H1 (cell line): ENCODE data around the gene MSMP. TPM values are rescaled to one million over a fixed set of nuclear protein-coding genes. Genes with fewer than 3 reads are reported as not detected.

ENCODE experiments used
- POLR2AphosphoS5 ChIP-seq: IDR thresholded peaks from 2 replicates; pipeline ENCODE4 v1.6.1; 2011; ENCODE audit warnings: low read depth, low read length
- RAD21 ChIP-seq, 2 experiments: IDR thresholded peaks in 1 of 2; conservative IDR thresholded peaks in 1 of 2; 2 replicates each; pipeline ENCODE4 v1.6.1; 2011; ENCODE audit warnings: low read depth in 2 of 2, low read length in 2 of 2, improper control_type of control experiment in 1 of 2, inconsistent platforms in 1 of 2, mild to moderate bottlenecking in 1 of 2, moderate library complexity in 1 of 2
- SAP30 ChIP-seq: fragments of 300-600 bp; sonication (generic); IDR thresholded peaks from 2 replicates; pipeline ENCODE4 v1.7.1; 2012; ENCODE audit warnings: low read length, moderate library complexity, mild to moderate bottlenecking, inconsistent platforms; ENCODE audit not compliant: insufficient read depth, insufficient replicate concordance
- SP1 ChIP-seq: IDR thresholded peaks from 2 replicates; pipeline ENCODE4 v1.6.1; 2011; ENCODE audit warnings: low read depth, low read length
- TEAD4 ChIP-seq: IDR thresholded peaks from 2 replicates; pipeline ENCODE4 v1.6.1; 2012; ENCODE audit warnings: low read depth, low read length, inconsistent platforms, mixed read lengths
- polyA plus RNA-seq, 7 experiments: library from polyadenylated mRNA; depleted of rRNA in 3 of 7; stranded (reverse) in 5 of 7; unstranded in 2 of 7; fragments of >200 nt in 5 of 7; fragments of 200-250 nt in 2 of 7; gene quantifications; 1 replicate in 5 of 7; 2 replicates in 1 of 7; 4 replicates in 1 of 7; pipeline versions ENCODE4 v1.2.1 to v1.2.3, GENCODE V29; 2011 to 2013; ENCODE audit warnings: missing spikeins in 2 of 7, mixed read lengths in 2 of 7
- total RNA-seq: library from RNA; stranded (reverse); fragmentation: NEBNext Ultra II Directional; extraction: Animal tissue kit (Norgen Biotek cat#: 25700); gene quantifications from 2 replicates; pipeline ENCODE4 v1.2.1, GENCODE V29; 2021
- TF ChIP-seq, protein P1 (sequence below), 3 experiments: IDR thresholded peaks; 1 replicate in 2 of 3; 2 replicates in 1 of 3; pipeline versions ENCODE4 v1.5.1 to v1.6.1; 2011; ENCODE audit warnings: low read length in 3 of 3, mild to moderate bottlenecking in 3 of 3, inconsistent platforms in 2 of 3, low read depth in 1 of 3, moderate library complexity in 1 of 3; ENCODE audit not compliant: insufficient read depth in 1 of 3; ENCODE audit errors: control extremely low read depth in 1 of 3

The MSMP gene
- total and polyA plus RNA-seq, 2 of the 8 experiments (the other 6 are each of a cell fraction or from before 2014, with no cell fraction given): 0.53 TPM; not detected in 1

DNA sequence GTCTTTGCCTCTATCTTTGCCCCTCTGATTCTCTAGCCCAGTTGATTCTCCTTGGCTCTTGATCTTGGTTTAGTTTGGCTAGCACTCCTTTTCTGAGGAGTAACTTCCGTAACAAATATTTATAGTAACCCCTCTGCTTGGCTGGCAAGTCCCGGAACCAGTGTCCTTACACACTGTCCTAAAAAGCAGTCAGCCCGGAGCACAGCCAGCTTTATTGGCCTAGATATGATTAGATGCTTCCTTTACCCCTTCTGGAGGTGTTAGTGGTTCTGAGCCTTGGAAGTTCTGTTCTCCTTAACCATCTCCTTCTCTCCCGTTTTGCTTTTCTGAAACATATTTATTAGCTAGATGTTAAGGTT is 17.0 kb upstream of the MSMP start (continued):
- TF ChIP-seq, protein P1, sequence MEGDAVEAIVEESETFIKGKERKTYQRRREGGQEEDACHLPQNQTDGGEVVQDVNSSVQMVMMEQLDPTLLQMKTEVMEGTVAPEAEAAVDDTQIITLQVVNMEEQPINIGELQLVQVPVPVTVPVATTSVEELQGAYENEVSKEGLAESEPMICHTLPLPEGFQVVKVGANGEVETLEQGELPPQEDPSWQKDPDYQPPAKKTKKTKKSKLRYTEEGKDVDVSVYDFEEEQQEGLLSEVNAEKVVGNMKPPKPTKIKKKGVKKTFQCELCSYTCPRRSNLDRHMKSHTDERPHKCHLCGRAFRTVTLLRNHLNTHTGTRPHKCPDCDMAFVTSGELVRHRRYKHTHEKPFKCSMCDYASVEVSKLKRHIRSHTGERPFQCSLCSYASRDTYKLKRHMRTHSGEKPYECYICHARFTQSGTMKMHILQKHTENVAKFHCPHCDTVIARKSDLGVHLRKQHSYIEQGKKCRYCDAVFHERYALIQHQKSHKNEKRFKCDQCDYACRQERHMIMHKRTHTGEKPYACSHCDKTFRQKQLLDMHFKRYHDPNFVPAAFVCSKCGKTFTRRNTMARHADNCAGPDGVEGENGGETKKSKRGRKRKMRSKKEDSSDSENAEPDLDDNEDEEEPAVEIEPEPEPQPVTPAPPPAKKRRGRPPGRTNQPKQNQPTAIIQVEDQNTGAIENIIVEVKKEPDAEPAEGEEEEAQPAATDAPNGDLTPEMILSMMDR (IDR thresholded peaks at IDR 0.05; ENCODE audit: control extremely low read depth in 1 of 3, insufficient read depth in 1 of 3, low read depth in 1 of 3, low read length in 3 of 3): no peak
- TF ChIP-seq RAD21 (IDR thresholded peaks at IDR 0.05 in 1 of 2, conservative IDR thresholded peaks at IDR 0.05 in 1 of 2; ENCODE audit: low read depth in 2 of 2, low read length in 2 of 2) (no peak), POLR2AphosphoS5 (no peak), SAP30 (no peak), TEAD4 (no peak), SP1 (no peak)
